ENCODE measurements around the gene LMTK2.

Gene LMTK2

GRCh38 chr7:98178762-98179490 is 72.3 kb downstream of the LMTK2 start:
- DNase-seq: no peak

DNA sequence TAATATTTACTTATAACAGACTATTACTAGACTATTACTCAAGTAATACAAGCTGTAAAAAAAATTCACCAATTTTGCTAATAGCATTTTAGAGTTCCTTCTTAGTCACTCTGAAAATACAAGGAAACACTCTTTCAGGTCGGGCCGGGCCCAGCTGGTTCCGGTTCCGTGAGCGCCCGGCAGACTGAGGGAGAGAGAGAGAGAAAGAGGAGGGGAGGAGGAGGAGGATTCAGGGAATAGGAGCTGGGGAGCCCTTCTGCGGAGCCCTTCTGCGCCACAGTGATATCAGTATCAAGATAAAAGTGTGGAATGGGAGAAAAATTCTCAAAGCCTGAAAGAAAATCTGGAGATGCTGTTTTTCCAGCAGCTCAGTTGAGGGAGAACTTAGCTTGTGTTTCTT is 74.1 kb downstream of the LMTK2 start:
- DNase-seq: no peak

DNA sequence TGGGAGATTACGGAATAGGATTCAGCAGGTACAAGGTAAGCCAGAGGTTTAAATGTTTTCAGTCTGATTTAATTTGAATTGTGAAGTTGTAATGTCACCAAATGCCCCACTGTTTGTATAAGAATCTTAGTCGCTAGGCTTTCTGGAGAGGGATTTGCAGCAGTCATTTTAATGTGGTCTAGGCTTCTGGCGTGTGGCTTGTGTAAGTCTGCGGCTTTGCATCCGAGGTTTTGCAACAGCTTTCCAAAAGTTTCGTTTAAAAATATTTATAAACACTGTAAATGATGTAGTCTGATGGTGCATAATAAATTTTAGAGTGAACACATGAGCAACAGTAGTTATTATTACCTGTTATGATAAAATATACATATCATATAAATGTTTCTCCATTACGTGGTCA is 78.4 kb downstream of the LMTK2 start:
- no peak for DNase-seq

GRCh38 chr7:98186452-98187137 is 79.9 kb downstream of the LMTK2 start:
- DNase-seq: no peak

DNA sequence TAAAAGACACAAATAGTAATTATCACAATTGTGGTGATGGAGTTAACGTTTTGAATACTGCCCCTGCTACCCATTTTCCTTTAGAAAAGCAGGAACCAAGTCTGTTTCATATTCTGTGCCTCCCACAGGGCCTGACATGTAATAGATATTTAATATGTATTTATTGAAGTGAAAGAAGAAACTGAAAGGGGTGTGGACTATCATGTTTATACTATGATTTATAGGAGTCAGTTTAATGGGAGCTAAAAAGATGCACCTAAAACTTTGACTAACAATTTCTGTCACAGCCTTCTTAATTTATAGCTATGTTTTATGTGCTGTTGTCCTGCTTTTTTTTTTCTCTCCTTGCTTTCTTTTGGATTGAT is 80.5 kb downstream of the LMTK2 start:
- DNase-seq: no peak

- DNase-seq: no peak
Observed at GRCh38 chr7:98189559-98189958, 82.9 kb downstream of the LMTK2 start.

- no peak for DNase-seq
Observed at GRCh38 chr7:98191668-98192431, 85.2 kb downstream of the LMTK2 start.

DNA sequence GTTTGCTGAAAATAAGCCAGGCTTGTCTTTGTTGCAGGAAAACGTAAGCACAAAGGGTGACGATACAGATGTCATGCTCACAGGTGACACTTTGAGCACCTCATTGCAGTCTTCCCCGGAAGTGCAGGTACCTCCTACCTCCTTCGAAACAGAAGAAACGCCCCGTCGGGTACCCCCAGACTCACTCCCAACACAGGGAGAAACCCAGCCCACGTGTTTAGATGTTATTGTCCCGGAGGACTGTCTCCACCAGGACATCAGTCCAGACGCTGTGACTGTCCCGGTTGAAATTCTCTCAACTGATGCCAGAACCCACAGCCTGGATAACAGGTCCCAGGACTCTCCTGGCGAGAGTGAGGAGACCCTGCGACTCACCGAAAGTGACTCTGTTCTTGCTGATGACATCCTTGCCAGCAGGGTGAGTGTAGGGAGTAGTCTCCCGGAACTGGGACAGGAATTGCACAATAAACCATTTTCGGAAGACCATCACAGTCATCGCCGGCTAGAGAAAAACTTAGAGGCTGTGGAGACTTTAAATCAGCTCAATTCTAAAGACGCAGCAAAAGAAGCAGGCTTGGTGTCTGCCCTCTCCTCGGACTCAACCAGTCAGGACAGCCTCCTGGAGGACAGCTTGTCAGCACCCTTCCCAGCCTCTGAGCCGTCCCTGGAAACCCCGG is 86.3 kb downstream of the LMTK2 start:
- DNase-seq: no peak

- no peak for DNase-seq
Observed at GRCh38 chr7:98193474-98194180, 87.0 kb downstream of the LMTK2 start.

DNA sequence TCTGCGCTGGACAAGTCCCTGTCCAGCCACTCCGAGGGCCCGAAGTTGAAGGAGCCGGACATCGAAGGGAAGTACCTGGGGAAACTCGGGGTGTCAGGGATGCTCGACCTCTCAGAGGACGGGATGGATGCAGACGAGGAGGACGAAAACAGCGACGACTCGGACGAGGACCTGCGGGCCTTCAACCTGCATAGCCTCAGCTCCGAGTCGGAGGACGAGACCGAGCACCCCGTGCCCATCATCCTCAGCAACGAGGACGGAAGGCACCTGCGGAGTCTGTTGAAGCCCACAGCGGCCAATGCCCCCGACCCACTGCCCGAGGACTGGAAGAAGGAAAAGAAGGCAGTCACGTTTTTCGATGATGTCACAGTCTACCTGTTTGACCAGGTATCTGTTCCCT is 87.5 kb downstream of the LMTK2 start:
- no peak for DNase-seq

DNA sequence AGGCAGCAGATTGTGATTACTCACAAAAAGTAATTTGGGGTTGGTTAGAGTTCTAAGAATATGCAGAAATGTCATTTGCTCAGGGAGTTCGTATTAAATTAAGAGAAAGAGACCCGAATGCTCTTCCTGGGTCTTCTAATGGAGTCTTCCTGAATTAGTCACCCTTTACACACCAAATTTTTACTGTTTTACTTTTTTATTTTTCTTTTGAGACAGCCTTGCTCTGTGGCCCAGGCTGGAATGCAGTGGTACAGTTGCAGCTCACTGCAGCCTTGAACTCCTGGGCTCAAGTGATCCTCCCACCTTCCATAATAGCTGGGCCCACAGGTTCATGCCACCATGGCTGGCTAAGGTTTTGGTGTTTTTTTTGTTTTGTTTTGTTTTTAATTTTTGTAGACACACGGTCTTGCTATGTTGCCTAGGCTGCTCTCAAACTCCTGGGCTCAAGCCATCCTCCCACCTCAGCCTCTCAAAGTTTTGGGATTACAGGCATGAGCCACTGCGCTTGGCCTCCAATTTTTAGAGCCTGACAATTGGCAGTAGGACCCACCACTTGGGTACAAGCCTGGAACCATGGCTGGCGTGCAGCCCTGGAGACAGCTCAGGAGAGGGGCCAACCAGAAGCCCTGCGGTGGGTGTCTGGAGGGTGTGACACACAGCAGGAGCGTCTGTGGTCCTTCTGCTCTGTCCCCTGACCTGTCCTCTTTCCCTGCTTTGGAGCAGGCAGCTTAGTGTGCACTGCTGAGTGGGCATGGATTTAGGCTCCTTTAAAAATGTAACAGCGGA is 88.2 kb downstream of the LMTK2 start:
- no peak for DNase-seq

DNA sequence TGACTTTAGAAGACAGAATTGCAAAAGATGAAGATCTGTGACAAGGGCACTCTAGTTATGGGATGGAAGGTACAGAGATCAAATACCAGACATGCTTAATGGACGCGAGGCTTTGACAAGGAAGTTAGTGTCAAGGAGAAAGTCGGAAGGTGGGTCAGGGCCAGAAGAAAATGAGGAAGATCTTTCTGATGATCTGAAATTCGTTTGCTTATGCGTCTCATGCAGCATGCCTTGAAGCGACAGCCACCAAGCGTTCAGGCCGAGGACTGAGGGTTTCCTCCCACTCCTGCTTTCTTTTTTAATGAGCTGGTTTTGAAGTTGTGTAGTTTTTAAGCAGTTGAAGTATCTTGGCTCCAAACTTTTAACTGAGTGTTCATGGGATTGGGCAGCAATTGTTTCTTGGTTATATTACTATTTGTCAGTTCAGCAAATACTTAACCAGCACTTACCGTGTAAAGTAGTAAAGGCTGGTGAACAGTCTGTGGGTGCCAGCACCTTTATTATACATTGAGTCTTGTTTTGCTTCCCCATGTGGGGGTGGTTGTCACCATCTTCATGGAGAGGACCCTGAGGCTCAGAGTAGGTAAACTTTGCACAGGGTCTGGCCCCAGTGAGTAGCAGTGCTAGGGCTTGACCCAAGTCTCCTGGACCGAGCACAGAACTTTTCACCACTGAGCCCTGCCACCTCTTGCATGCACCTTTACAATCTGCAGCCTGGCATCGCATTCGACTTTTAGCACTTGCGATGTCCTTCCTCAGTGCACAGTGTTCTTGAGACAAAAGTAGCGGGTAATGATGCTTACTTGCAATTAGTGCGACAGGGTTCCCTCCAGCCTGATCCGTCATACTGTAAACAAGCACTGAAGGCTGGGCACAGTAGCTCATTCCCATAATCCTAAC is 90.3 kb downstream of the LMTK2 start:
- DNase-seq: no peak

GRCh38 chr7:98199131-98199530 is 92.5 kb downstream of the LMTK2 start:
- no peak for DNase-seq

GRCh38 chr7:98200364-98200763 is 93.7 kb downstream of the LMTK2 start:
- no peak for DNase-seq

GRCh38 chr7:98202367-98203195 is 95.9 kb downstream of the LMTK2 start:
- no peak for DNase-seq

GRCh38 chr7:98203261-98203963 is 96.8 kb downstream of the LMTK2 start:
- DNase-seq: no peak

- DNase-seq: no peak
Observed at GRCh38 chr7:98203964-98204605, 97.4 kb downstream of the LMTK2 start.

DNA sequence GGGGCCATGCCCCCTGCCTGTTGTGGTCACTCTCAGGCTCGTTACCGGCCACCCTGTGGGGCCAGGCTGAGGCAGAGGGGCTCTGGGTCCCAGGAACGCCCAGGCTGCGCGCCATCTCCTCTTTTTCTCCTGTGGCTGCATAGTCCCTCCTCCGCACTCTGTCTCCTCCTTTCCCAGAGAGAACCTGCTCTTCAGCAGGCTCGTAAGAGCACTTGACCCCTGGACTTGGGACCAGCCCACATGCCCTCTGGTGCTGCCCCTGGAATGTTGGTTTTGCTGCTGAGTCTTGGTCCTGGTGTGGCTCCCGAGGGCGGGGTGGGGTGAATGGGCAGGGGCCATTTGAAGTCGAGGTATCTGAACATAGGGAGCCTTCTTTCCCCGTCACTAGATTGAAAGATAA is 98.0 kb downstream of the LMTK2 start:
- no peak for DNase-seq
